ENCODE data around the gene PSMD4.

DNA sequence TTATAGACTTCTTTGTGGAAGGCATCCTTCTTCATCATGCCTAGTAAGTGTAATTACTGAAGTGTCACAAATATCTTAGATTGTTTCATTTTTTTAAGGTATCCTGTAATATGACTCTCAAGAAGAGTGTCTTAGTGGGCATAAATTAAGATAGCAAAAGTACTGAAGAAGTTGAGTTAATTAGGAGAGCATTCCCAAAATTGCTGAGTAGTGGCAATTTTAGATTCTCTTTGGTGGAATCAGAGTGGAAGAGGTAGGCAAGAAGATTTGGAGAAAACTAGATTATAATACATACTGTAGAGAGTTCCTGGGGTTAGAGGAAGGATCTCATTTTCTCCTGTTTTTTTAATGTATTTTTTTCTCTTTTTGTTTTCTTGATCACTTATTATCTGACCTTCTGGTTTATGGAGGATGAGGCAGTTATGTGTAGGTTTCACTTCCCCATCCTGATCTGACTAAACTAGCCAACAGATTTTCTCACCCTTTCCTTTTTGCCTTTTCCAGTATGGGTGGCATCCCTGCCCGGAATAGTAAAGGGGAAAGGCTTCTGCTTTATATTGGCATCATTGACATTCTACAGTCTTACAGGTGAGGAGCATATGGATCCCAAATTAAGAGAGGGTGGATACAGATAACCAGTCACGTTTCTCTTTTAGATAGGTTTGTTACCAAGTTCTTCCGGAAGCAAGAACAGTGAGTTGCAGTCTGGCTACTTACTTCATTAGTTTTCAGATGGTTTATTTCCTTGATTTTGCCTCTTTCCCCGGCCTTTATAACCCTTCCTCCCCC, 16.7 kb upstream of the PSMD4 start:
- no peak for TF ChIP-seq EZH2 (IDR thresholded peaks at IDR 0.05; ENCODE audit: borderline replicate concordance, low read length)
- TF ChIP-seq, protein P1, sequence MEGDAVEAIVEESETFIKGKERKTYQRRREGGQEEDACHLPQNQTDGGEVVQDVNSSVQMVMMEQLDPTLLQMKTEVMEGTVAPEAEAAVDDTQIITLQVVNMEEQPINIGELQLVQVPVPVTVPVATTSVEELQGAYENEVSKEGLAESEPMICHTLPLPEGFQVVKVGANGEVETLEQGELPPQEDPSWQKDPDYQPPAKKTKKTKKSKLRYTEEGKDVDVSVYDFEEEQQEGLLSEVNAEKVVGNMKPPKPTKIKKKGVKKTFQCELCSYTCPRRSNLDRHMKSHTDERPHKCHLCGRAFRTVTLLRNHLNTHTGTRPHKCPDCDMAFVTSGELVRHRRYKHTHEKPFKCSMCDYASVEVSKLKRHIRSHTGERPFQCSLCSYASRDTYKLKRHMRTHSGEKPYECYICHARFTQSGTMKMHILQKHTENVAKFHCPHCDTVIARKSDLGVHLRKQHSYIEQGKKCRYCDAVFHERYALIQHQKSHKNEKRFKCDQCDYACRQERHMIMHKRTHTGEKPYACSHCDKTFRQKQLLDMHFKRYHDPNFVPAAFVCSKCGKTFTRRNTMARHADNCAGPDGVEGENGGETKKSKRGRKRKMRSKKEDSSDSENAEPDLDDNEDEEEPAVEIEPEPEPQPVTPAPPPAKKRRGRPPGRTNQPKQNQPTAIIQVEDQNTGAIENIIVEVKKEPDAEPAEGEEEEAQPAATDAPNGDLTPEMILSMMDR (conservative IDR thresholded peaks at IDR 0.05 in 1 of 2, IDR thresholded peaks at IDR 0.05 in 1 of 2; ENCODE audit: extremely low read depth in 1 of 2, insufficient read depth in 1 of 2, low read depth in 1 of 2, low read length in 2 of 2), result no peak

Data from mammary epithelial cell (primary cell).